HepG2 (cell line): ENCODE results near the gene DCAKD. TPM values are rescaled to one million over a fixed set of nuclear protein-coding genes. Genes with fewer than 3 reads are reported as not detected.

Source experiments
- DDIT3 ChIP-seq: sonication (generic); formaldehyde crosslinking; IDR thresholded peaks from 2 replicates; pipeline ENCODE4 v1.4.0; 2020; ENCODE audit warnings: mild to moderate bottlenecking, missing genetic modification reagents
- HBP1 ChIP-seq: IDR thresholded peaks from 2 replicates; pipeline ENCODE4 v1.6.1; 2016; ENCODE audit warnings: low read depth, control low read depth
- JDP2 ChIP-seq: sonication (generic); formaldehyde crosslinking; IDR thresholded peaks from 2 replicates; pipeline ENCODE4 v1.8.1; 2022; ENCODE audit warnings: missing genetic modification reagents, borderline replicate concordance
- JUN ChIP-seq: sonication (generic); formaldehyde crosslinking; IDR thresholded peaks from 2 replicates; pipeline ENCODE4 v1.4.0; 2020; ENCODE audit warnings: mild to moderate bottlenecking, missing genetic modification reagents
- MATR3 ChIP-seq: sonication (generic); formaldehyde crosslinking; IDR thresholded peaks from 2 replicates; pipeline ENCODE4 v1.4.0; 2020; ENCODE audit warnings: missing genetic modification reagents
- MTF2 ChIP-seq: sonication (generic); formaldehyde crosslinking; IDR thresholded peaks from 2 replicates; pipeline ENCODE4 v1.5.0; 2020; ENCODE audit warnings: missing genetic modification reagents, borderline replicate concordance
- NFATC3 ChIP-seq: sonication (generic); formaldehyde crosslinking; IDR thresholded peaks from 2 replicates; pipeline ENCODE4 v1.5.1; 2020; ENCODE audit warnings: mild to moderate bottlenecking, missing genetic modification reagents
- NFE2 ChIP-seq: sonication (generic); formaldehyde crosslinking; IDR thresholded peaks from 2 replicates; pipeline ENCODE4 v1.4.0; 2020; ENCODE audit warnings: missing genetic modification reagents
- RFXAP ChIP-seq: sonication (generic); formaldehyde crosslinking; IDR thresholded peaks from 2 replicates; pipeline ENCODE4 v1.4.0; 2020; ENCODE audit warnings: missing genetic modification reagents, borderline replicate concordance
- SMC3 ChIP-seq: IDR thresholded peaks from 2 replicates; pipeline ENCODE4 v1.6.1; 2011; ENCODE audit warnings: low read length, improper control_type of control experiment
- SP4 ChIP-seq: sonication (generic); formaldehyde crosslinking; IDR thresholded peaks from 2 replicates; pipeline ENCODE4 v1.8.1; 2023; ENCODE audit warnings: mild to moderate bottlenecking, missing genetic modification reagents
- THAP9 ChIP-seq: sonication (generic); formaldehyde crosslinking; IDR thresholded peaks from 2 replicates; pipeline ENCODE4; 2020; ENCODE audit warnings: missing genetic modification reagents, mild to moderate bottlenecking, borderline replicate concordance
- YEATS4 ChIP-seq: sonication (generic); formaldehyde crosslinking; IDR thresholded peaks from 2 replicates; pipeline ENCODE4 v1.4.0; 2020; ENCODE audit warnings: missing genetic modification reagents, borderline replicate concordance
- ZFY ChIP-seq: sonication (generic); formaldehyde crosslinking; IDR thresholded peaks from 2 replicates; pipeline ENCODE4 v1.4.0; 2020; ENCODE audit warnings: missing genetic modification reagents
- ZNF256 ChIP-seq: sonication (generic); formaldehyde crosslinking; conservative IDR thresholded peaks from 2 replicates; pipeline ENCODE4 v1.4.0; 2020; ENCODE audit warnings: missing genetic modification reagents
- ZNF317 ChIP-seq: sonication (generic); formaldehyde crosslinking; IDR thresholded peaks from 2 replicates; pipeline ENCODE4 v1.5.0; 2020; ENCODE audit warnings: mild to moderate bottlenecking, missing genetic modification reagents
- ZNF574 ChIP-seq: sonication (generic); formaldehyde crosslinking; IDR thresholded peaks from 2 replicates; pipeline ENCODE4 v1.4.0; 2020; ENCODE audit warnings: missing genetic modification reagents
- polyA plus RNA-seq, 8 experiments: library from polyadenylated mRNA; depleted of rRNA in 3 of 8; stranded (reverse) in 7 of 8; unstranded in 1 of 8; fragments of >200 nt; fragmentation: Illumina TruSeq in 4 of 8; extraction: Trizol in 4 of 8; gene quantifications; 2 replicates each; pipeline versions ENCODE4 v1.2.1 to v1.2.3, GENCODE V29; 2011 to 2016; ENCODE audit warnings: low read depth in 4 of 8, missing spikeins in 1 of 8, mixed read lengths in 1 of 8; ENCODE audit not compliant: insufficient read depth in 1 of 8
- total RNA-seq, 5 experiments: library from RNA; depleted of rRNA; stranded (reverse); fragments of >200 nt; fragmentation: Illumina TruSeq; extraction: Trizol; gene quantifications; 2 replicates each; pipeline ENCODE4 v1.2.3, GENCODE V29; 2016; ENCODE audit warnings: low read depth in 1 of 5
- TF ChIP-seq, protein P1 (sequence below): sonication (generic); formaldehyde crosslinking; IDR thresholded peaks from 2 replicates; pipeline ENCODE4 v1.4.0; 2020; ENCODE audit warnings: missing genetic modification reagents, borderline replicate concordance

DCAKD gene
- total and polyA plus RNA-seq, 2 of the 13 experiments (the other 11 are each of a cell fraction or from before 2014, with no cell fraction given), result 25.9 to 29.2 TPM

- TF ChIP-seq NFE2 (0 out of 2 replicates have a peak, but pooled peaks have one; percentile 13), ZNF317 (CRISPR knock-in tag) (no peak), YEATS4 (CRISPR knock-in tag) (no peak), MTF2 (CRISPR knock-in tag) (no peak), DDIT3 (CRISPR knock-in tag) (no peak), ZFY (CRISPR knock-in tag) (no peak), SMC3 (peak; percentile 85), JUN (no peak), MATR3 (CRISPR knock-in tag) (no peak), RFXAP (CRISPR knock-in tag) (no peak), NFATC3 (no peak), HBP1 (CRISPR knock-in tag) (no peak), SP4 (peak; percentile 48; the same call in 1 of the 2 replicates), ZNF574 (CRISPR knock-in tag) (0 out of 2 replicates have a peak, but pooled peaks have one; percentile 24), THAP9 (CRISPR knock-in tag) (no peak; the same call in 1 of the 2 replicates), JDP2 (CRISPR knock-in tag) (no peak), ZNF256 (no peak)
- TF ChIP-seq, protein P1, sequence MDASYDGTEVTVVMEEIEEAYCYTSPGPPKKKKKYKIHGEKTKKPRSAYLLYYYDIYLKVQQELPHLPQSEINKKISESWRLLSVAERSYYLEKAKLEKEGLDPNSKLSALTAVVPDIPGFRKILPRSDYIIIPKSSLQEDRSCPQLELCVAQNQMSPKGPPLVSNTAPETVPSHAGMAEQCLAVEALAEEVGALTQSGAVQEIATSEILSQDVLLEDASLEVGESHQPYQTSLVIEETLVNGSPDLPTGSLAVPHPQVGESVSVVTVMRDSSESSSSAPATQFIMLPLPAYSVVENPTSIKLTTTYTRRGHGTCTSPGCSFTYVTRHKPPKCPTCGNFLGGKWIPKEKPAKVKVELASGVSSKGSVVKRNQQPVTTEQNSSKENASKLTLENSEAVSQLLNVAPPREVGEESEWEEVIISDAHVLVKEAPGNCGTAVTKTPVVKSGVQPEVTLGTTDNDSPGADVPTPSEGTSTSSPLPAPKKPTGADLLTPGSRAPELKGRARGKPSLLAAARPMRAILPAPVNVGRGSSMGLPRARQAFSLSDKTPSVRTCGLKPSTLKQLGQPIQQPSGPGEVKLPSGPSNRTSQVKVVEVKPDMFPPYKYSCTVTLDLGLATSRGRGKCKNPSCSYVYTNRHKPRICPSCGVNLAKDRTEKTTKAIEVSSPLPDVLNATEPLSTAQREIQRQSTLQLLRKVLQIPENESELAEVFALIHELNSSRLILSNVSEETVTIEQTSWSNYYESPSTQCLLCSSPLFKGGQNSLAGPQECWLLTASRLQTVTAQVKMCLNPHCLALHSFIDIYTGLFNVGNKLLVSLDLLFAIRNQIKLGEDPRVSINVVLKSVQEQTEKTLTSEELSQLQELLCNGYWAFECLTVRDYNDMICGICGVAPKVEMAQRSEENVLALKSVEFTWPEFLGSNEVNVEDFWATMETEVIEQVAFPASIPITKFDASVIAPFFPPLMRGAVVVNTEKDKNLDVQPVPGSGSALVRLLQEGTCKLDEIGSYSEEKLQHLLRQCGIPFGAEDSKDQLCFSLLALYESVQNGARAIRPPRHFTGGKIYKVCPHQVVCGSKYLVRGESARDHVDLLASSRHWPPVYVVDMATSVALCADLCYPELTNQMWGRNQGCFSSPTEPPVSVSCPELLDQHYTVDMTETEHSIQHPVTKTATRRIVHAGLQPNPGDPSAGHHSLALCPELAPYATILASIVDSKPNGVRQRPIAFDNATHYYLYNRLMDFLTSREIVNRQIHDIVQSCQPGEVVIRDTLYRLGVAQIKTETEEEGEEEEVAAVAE, result peak; percentile 20; the same call in 1 of the 2 replicates
These were observed 47.6 kb upstream of the DCAKD start (continued) for GRCh38 chr17:45098869-45099616.
